Panc1 (cell line): ENCODE data around the gene TCEA3. TPM values are rescaled to one million over a fixed set of nuclear protein-coding genes. Genes with fewer than 3 reads are reported as not detected.

Source experiments
- ATAC-seq: fragments of 200-7000 bp; cut with Tn5 transposase; 2 replicates; pipeline ENCODE4 v1.9.1; 2020; ENCODE audit warnings: mild to moderate bottlenecking, moderate library complexity
- BruUV-seq: library from RNA; stranded (reverse); fragments of 400-500 nt; replicated peaks from 2 replicates; lab custom pipeline; 2021; lab: Mats Ljungman, UMichigan
- CTCF ChIA-PET: fragments of 300-600 bp; sonication (Branson Sonifier 250); formaldehyde crosslinking; loops from one replicate; lab custom pipeline; 2022; ENCODE audit warnings: antibody characterized with exemption; lab: Charles Lee
- POLR2A ChIA-PET: fragments of 300-600 bp; sonication (Branson Sonifier 250); formaldehyde crosslinking; loops from one replicate; lab custom pipeline; 2022; ENCODE audit warnings: antibody characterized with exemption; lab: Charles Lee
- DNase-seq: peaks from one replicate; pipeline ENCODE4 v3.0.0-alpha.2; 2010; ENCODE audit warnings: low read depth, low spot score
- H3K27ac ChIP-seq: 2 replicates; pipeline ENCODE4 v1.5.1; 2011; ENCODE audit warnings: mild to moderate bottlenecking, low read length, inconsistent platforms
- H3K27me3 ChIP-seq: fragments of 200-500 bp; sonication (Bioruptor generic); 2 replicates; pipeline ENCODE4 v1.6.0; 2014; ENCODE audit warnings: low read length, inconsistent platforms; ENCODE audit not compliant: control insufficient read depth, insufficient read depth
- H3K36me3 ChIP-seq: fragments of 200-500 bp; sonication (Bioruptor generic); 2 replicates; pipeline ENCODE4 v1.5.1; 2014; ENCODE audit warnings: inconsistent platforms, mild to moderate bottlenecking, low read length, moderate library complexity; ENCODE audit not compliant: control insufficient read depth, insufficient read depth
- H3K4me1 ChIP-seq: 2 replicates; pipeline ENCODE4 v1.5.1; 2011; ENCODE audit warnings: inconsistent platforms, mild to moderate bottlenecking, low read length, moderate library complexity; ENCODE audit not compliant: control insufficient read depth, insufficient read depth
- H3K4me3 ChIP-seq, 2 experiments: 2 replicates each; pipeline ENCODE4 v1.5.1; 2011 to 2012; ENCODE audit warnings: low read depth in 2 of 2, low read length in 2 of 2, mild to moderate bottlenecking in 2 of 2, inconsistent platforms in 1 of 2, moderate library complexity in 1 of 2
- H3K9me3 ChIP-seq: fragments of 200-500 bp; sonication (Bioruptor generic); 2 replicates; pipeline ENCODE4 v1.5.1; 2014; ENCODE audit warnings: low read depth, mild to moderate bottlenecking, inconsistent platforms, low read length, moderate library complexity; ENCODE audit not compliant: control insufficient read depth, insufficient read depth
- POLR2AphosphoS5 ChIP-seq: IDR thresholded peaks from 2 replicates; pipeline ENCODE4 v1.6.1; 2012; ENCODE audit warnings: mild to moderate bottlenecking, low read depth, low read length, moderate library complexity
- SIN3A ChIP-seq: IDR thresholded peaks from 2 replicates; pipeline ENCODE4 v1.6.1; 2012; ENCODE audit warnings: low read depth, mild to moderate bottlenecking, low read length, moderate library complexity, borderline replicate concordance; ENCODE audit not compliant: insufficient read depth
- TCF7L2 ChIP-seq: IDR thresholded peaks from 2 replicates; pipeline ENCODE4 v1.6.1; 2011; ENCODE audit warnings: mild to moderate bottlenecking, low read depth, low read length, inconsistent platforms
- in situ Hi-C: cut with HindIII; loops from 2 replicates; pipeline ENCODE4 v1.10.0; 2016; ENCODE audit warnings: low sequenced_read_pairs, low pct_unique_long_range_greater_than_20kb
- intact Hi-C: fragments of 100-400 bp; cut with micrococcal nuclease; formaldehyde crosslinking; loops from one replicate; pipeline ENCODE4 v1.10.0; 2022; ENCODE audit not compliant: unreplicated experiment
- total RNA-seq: library from RNA; stranded (reverse); gene quantifications from one replicate; pipeline ENCODE4 v1.2.1, GENCODE V29; 2021; ENCODE audit not compliant: unreplicated experiment
- TF ChIP-seq, protein P1 (sequence below): fragments of 450-650 bp; IDR thresholded peaks from 2 replicates; pipeline ENCODE4 v1.5.1; 2017; ENCODE audit warnings: mild to moderate bottlenecking
- TF ChIP-seq, protein P2 (sequence below), 2 experiments: IDR thresholded peaks; 2 replicates each; pipeline ENCODE4 v1.6.1; 2011 to 2012; ENCODE audit warnings: low read depth in 2 of 2, control low read depth in 1 of 2, low read length in 1 of 2, mild to moderate bottlenecking in 1 of 2, moderate library complexity in 1 of 2; ENCODE audit not compliant: insufficient read depth in 1 of 2

Gene TCEA3
- total RNA-seq, 1 experiment from 2014 or later: 8.3 TPM

DNA sequence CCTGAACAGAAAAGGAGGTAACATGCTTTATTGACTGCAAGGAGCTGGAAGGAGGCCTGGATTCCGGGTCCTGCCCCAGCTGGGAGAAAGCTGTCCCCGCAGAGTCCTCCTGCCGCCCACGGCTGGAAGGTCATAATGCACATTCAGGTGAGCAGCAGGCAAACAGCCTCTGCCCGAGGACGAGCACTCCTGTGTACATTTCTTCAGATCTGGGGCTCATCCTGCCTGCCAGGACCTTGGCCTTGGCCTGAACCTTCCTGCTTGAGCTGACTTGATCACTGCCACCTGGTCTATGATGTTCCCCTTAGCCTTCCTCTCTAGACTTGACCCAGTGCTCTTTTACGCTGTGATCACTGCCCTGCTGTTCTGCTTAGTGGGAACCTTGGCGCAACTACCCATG is 37.1 kb downstream of the TCEA3 start:
- ChIA-PET POLR2A (interaction anchor here (0.6 kb wide), 1 partner anchor 270 kb away, joined by 5 read pairs; no protein-coding TSS in a partner anchor), CTCF (no interaction called here)
- DNase-seq (no peak), ATAC-seq (no peak)
- no peak overlapping the region for H3K27ac ChIP-seq
- no TSS peak for BruUV-seq
- no peaks in the 10 kb centered on the region for H3K27me3 ChIP-seq
- intact Hi-C loops (no loop called here), in situ Hi-C loops (no loop called here)
- no peak overlapping the region for H3K4me3 ChIP-seq
- peaks cover 3% of the 10 kb centered on the region; the same call in 1 of the 2 replicates for H3K4me1 ChIP-seq
- H3K9me3 ChIP-seq: no peaks in the 10 kb centered on the region
- H3K36me3 ChIP-seq: no peaks in the 10 kb centered on the region
- TF ChIP-seq TCF7L2 (no peak), POLR2AphosphoS5 (no peak), SIN3A (no peak)
- TF ChIP-seq, protein P1, sequence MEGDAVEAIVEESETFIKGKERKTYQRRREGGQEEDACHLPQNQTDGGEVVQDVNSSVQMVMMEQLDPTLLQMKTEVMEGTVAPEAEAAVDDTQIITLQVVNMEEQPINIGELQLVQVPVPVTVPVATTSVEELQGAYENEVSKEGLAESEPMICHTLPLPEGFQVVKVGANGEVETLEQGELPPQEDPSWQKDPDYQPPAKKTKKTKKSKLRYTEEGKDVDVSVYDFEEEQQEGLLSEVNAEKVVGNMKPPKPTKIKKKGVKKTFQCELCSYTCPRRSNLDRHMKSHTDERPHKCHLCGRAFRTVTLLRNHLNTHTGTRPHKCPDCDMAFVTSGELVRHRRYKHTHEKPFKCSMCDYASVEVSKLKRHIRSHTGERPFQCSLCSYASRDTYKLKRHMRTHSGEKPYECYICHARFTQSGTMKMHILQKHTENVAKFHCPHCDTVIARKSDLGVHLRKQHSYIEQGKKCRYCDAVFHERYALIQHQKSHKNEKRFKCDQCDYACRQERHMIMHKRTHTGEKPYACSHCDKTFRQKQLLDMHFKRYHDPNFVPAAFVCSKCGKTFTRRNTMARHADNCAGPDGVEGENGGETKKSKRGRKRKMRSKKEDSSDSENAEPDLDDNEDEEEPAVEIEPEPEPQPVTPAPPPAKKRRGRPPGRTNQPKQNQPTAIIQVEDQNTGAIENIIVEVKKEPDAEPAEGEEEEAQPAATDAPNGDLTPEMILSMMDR: no peak
- TF ChIP-seq, protein P2, sequence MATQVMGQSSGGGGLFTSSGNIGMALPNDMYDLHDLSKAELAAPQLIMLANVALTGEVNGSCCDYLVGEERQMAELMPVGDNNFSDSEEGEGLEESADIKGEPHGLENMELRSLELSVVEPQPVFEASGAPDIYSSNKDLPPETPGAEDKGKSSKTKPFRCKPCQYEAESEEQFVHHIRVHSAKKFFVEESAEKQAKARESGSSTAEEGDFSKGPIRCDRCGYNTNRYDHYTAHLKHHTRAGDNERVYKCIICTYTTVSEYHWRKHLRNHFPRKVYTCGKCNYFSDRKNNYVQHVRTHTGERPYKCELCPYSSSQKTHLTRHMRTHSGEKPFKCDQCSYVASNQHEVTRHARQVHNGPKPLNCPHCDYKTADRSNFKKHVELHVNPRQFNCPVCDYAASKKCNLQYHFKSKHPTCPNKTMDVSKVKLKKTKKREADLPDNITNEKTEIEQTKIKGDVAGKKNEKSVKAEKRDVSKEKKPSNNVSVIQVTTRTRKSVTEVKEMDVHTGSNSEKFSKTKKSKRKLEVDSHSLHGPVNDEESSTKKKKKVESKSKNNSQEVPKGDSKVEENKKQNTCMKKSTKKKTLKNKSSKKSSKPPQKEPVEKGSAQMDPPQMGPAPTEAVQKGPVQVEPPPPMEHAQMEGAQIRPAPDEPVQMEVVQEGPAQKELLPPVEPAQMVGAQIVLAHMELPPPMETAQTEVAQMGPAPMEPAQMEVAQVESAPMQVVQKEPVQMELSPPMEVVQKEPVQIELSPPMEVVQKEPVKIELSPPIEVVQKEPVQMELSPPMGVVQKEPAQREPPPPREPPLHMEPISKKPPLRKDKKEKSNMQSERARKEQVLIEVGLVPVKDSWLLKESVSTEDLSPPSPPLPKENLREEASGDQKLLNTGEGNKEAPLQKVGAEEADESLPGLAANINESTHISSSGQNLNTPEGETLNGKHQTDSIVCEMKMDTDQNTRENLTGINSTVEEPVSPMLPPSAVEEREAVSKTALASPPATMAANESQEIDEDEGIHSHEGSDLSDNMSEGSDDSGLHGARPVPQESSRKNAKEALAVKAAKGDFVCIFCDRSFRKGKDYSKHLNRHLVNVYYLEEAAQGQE (IDR thresholded peaks at IDR 0.05; ENCODE audit: insufficient read depth in 1 of 2, low read depth in 2 of 2, low read length in 1 of 2): no peak

DNA sequence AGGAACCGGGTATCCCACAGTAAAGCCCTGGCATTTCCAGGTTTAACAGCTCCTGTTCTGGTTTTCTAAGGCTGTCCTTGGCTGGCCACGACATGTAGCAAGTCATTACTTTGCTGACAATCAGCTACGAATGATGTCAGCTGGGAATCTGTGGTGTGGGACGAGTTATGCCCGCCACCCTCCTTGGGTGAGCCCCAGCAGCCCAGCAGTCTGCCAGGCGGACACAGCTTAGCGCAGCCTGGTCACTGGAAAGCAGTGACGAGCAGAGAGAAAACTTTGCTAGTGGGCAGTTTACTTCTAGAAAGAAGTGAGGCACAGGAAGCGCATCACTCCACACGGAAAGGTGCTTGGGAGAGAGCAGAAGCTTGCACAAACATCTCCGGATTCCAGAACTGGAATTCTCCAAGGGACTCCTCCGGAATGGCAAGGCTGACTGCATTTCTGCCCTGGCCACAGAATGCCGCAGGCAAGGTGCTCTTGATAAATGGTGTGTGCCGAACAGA is 39.4 kb downstream of the TCEA3 start:
- BruUV-seq: no TSS peak
- H3K9me3 ChIP-seq: no peaks in the 10 kb centered on the region
- H3K27ac ChIP-seq: no peak overlapping the region
- no peaks in the 10 kb centered on the region for H3K27me3 ChIP-seq
- ChIA-PET POLR2A (no interaction called here), CTCF (interaction anchor here (1.5 kb wide), 1 partner anchor 19 kb away, joined by 4 read pairs; no protein-coding TSS in a partner anchor)
- in situ Hi-C loops (no loop called here), intact Hi-C loops (no loop called here)
- H3K4me1 ChIP-seq: peaks cover 7% of the 10 kb centered on the region
- H3K4me3 ChIP-seq: no peak overlapping the region
- TF ChIP-seq, protein P2 (IDR thresholded peaks at IDR 0.05; ENCODE audit: insufficient read depth in 1 of 2, low read depth in 2 of 2, low read length in 1 of 2): no peak
- TF ChIP-seq, protein P1: no peak
- TF ChIP-seq TCF7L2: no peak
- TF ChIP-seq SIN3A: no peak
- no peak for TF ChIP-seq POLR2AphosphoS5
- H3K36me3 ChIP-seq: no peaks in the 10 kb centered on the region
- no peak for DNase-seq
- ATAC-seq: no peak
